Kidney epithelial cell (primary cell): ENCODE data around the gene R3HDM2. TPM values are rescaled to one million over a fixed set of nuclear protein-coding genes. Genes with fewer than 3 reads are reported as not detected.

Source experiments
- DNase-seq: peaks from one replicate; pipeline ENCODE4 v3.0.0-alpha.2; 2010; ENCODE audit warnings: low read depth
- H3K27me3 ChIP-seq: 2 replicates; pipeline ENCODE4 v1.6.0; 2011; ENCODE audit warnings: low read length; ENCODE audit not compliant: control insufficient read depth, insufficient read depth
- H3K36me3 ChIP-seq: 2 replicates; pipeline ENCODE4 v1.5.1; 2011; ENCODE audit warnings: low read length; ENCODE audit not compliant: control insufficient read depth, insufficient read depth
- H3K4me3 ChIP-seq: 2 replicates; pipeline ENCODE4 v1.5.1; 2011; ENCODE audit warnings: low read depth, mild to moderate bottlenecking, control low read depth, low read length
- CTCF ChIP-seq: IDR thresholded peaks from 2 replicates; pipeline ENCODE4 v1.5.1; 2011; ENCODE audit warnings: mild to moderate bottlenecking, moderate library complexity, low read length, control low read depth, inconsistent platforms; ENCODE audit not compliant: insufficient read depth, poor library complexity, severe bottlenecking
- total RNA-seq: library from RNA; depleted of rRNA; stranded (reverse); fragments of >200 nt; gene quantifications from 2 replicates; pipeline ENCODE4 v1.2.3, GENCODE V29; 2015

Gene R3HDM2
- total RNA-seq, 1 donor from 2014 or later, result 18.5 TPM

GRCh38 chr12:57223191-57224165 is 207.4 kb downstream of the R3HDM2 start:
- peaks cover 89% of the 10 kb centered on the region for H3K27me3 ChIP-seq
- no peak for DNase-seq
- TF ChIP-seq CTCF, result no peak
- no peak overlapping the region for H3K4me3 ChIP-seq
- no peaks in the 10 kb centered on the region for H3K36me3 ChIP-seq

GRCh38 chr12:57222286-57223190 is 208.3 kb downstream of the R3HDM2 start:
- Histone ChIP-seq H3K4me3 (no peak overlapping the region), H3K36me3 (no peaks in the 10 kb centered on the region), H3K27me3 (peaks cover 96% of the 10 kb centered on the region)
- DNase-seq, result no peak
- TF ChIP-seq CTCF, result no peak

DNA sequence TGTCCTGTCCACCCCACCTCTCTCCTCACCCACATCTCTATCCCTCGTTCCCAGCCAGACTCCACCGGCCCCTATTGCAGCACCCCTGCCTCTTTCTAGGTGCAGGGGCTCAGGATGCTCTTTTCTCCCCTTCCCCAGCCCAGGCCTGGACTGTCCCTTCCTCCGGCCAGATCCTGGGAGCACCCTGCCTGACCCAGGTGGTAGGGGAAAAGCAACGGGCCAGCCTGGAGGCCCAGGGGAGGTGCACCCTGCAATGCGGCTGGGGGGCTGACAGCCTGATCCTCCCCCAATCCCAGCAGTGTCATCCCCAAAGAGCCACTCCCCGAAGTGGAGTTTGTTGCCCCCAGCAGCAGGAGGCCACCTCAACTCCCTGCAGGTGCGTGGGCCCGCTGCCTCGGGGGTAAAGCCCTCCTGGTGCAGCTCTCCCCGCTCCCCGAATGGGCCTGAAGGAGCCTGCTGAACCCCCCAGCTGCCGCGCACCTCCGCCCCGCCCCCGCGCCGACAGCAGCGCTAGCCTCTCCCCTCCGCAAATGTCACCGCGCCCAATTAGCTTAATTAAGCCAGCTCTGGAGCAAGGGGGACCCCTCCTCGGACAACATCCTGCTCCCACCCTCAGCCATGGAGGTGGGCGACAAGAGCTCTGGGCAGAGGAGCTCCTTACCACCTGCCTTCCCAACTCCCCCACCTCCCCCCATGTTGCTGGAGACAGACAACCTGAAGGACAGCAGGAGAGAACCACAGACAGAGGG is 209.5 kb downstream of the R3HDM2 start:
- H3K4me3 ChIP-seq, result no peak overlapping the region
- no peak for TF ChIP-seq CTCF
- DNase-seq, result no peak
- no peaks in the 10 kb centered on the region for H3K36me3 ChIP-seq
- peaks cover 94% of the 10 kb centered on the region for H3K27me3 ChIP-seq

GRCh38 chr12:57220770-57221168 is 210.1 kb downstream of the R3HDM2 start:
- no peak for TF ChIP-seq CTCF
- Histone ChIP-seq H3K36me3 (no peaks in the 10 kb centered on the region), H3K27me3 (peaks cover 96% of the 10 kb centered on the region), H3K4me3 (no peak overlapping the region)
- DNase-seq, result no peak

DNA sequence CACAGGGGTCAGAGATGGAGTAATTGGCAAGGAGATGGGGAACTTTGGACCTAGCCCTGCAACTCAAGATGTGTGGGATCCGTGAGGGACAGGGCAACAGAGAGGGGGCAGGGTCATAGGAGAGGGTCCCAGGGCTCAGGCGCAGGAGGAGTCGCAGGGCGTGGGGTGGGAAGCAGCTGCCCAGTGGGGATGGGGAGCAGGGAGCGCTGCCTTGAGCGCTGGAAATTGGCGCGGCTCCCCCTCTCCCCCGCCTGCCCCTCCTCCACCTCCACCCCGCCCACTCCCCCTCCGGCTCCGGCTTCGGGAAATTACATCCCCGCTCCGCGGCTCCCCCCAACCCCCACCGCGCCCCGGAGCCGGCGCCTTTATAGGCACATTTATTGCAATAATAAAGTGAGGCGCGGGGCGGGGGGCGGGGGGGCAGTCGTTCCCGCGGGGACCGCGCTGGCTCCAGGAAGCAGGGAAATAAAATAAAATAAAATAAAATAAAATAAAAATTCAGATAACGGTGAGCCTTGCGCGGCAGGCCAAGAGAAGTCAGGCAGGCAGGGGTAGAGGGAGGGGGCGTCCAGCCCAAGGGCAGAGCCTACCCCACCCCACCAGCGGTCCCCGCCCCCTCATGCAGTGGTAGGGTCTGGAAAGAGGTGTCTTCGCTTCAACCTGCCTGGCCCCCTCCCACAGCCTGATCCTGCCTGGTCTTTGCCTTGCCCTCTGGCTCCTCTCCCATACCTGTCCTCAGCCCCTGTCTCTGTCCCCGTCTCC is 210.7 kb downstream of the R3HDM2 start:
- H3K4me3 ChIP-seq, result no peak overlapping the region
- H3K27me3 ChIP-seq, result peaks cover 96% of the 10 kb centered on the region
- H3K36me3 ChIP-seq, result no peaks in the 10 kb centered on the region
- TF ChIP-seq CTCF, result no peak
- no peak for DNase-seq
